GM21526 (cell line): Measurements from ENCODE around the gene S100PBP.

ENCODE experiments used
- ATAC-seq: cut with Tn5 transposase; IDR thresholded peaks from one replicate; pipeline ENCODE4 v1.9.1; 2021; ENCODE audit warnings: moderate library complexity; ENCODE audit not compliant: unreplicated experiment, low FRiP score

The S100PBP gene

GRCh38 chr1:32817159-32817814 is at the start of gene S100PBP, which contains the start of gene YARS1:
TSS of gene S100PBP (plus strand) at chr1:32817653. CDS start at chr1:32826100, 8,447 bp downstream.
TSS of gene YARS1 (minus strand) at chr1:32817358. CDS start at chr1:32817244, 114 bp downstream.
- ATAC-seq = peak; percentile 76

- ATAC-seq = no peak
Measured at GRCh38 chr1:32768110-32768850, 49.2 kb upstream of the S100PBP start.

GRCh38 chr1:32769524-32770220 is 47.8 kb upstream of the S100PBP start:
- no peak for ATAC-seq

GRCh38 chr1:32770221-32770731 is 47.2 kb upstream of the S100PBP start:
- no peak for ATAC-seq

- no peak for ATAC-seq
Measured at GRCh38 chr1:32770741-32771548, 46.5 kb upstream of the S100PBP start.

GRCh38 chr1:32771561-32772280 is 45.7 kb upstream of the S100PBP start:
- no peak for ATAC-seq

GRCh38 chr1:32772281-32773017 is 45.0 kb upstream of the S100PBP start:
- no peak for ATAC-seq

- no peak for ATAC-seq
Measured at GRCh38 chr1:32773018-32773763, 44.3 kb upstream of the S100PBP start.

GRCh38 chr1:32773764-32774463 is 43.5 kb upstream of the S100PBP start:
- no peak for ATAC-seq

- ATAC-seq = no peak
Measured at GRCh38 chr1:32774464-32774808, 43.0 kb upstream of the S100PBP start.

GRCh38 chr1:32774950-32775634 is 42.4 kb upstream of the S100PBP start:
- ATAC-seq = no peak

GRCh38 chr1:32775640-32776337 is 41.7 kb upstream of the S100PBP start:
- ATAC-seq = no peak

- no peak for ATAC-seq
Measured at GRCh38 chr1:32779242-32779641, 38.2 kb upstream of the S100PBP start.

- no peak for ATAC-seq
Measured at GRCh38 chr1:32780005-32780404, 37.4 kb upstream of the S100PBP start.

- ATAC-seq = no peak
Measured at GRCh38 chr1:32780628-32781234, 36.7 kb upstream of the S100PBP start.

GRCh38 chr1:32782086-32782485 is 35.4 kb upstream of the S100PBP start:
- ATAC-seq = no peak
